ENCODE measurements around the gene LTA4H. TPM values are rescaled to one million over a fixed set of nuclear protein-coding genes. Genes with fewer than 3 reads are reported as not detected.

Gene LTA4H
- polyA plus RNA-seq, 1 donor (not counting 4 experiments of a cell fraction or from before 2014, with no cell fraction given) = 183 TPM

- TF ChIP-seq, protein P1, sequence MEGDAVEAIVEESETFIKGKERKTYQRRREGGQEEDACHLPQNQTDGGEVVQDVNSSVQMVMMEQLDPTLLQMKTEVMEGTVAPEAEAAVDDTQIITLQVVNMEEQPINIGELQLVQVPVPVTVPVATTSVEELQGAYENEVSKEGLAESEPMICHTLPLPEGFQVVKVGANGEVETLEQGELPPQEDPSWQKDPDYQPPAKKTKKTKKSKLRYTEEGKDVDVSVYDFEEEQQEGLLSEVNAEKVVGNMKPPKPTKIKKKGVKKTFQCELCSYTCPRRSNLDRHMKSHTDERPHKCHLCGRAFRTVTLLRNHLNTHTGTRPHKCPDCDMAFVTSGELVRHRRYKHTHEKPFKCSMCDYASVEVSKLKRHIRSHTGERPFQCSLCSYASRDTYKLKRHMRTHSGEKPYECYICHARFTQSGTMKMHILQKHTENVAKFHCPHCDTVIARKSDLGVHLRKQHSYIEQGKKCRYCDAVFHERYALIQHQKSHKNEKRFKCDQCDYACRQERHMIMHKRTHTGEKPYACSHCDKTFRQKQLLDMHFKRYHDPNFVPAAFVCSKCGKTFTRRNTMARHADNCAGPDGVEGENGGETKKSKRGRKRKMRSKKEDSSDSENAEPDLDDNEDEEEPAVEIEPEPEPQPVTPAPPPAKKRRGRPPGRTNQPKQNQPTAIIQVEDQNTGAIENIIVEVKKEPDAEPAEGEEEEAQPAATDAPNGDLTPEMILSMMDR (optimal IDR thresholded peaks at IDR 0.05 in 1 of 3, IDR thresholded peaks at IDR 0.05 in 1 of 3, conservative IDR thresholded peaks at IDR 0.05 in 1 of 3; ENCODE audit: extremely low read depth in 1 of 3, insufficient read depth in 2 of 3, low read length in 3 of 3) = no peak
- TF ChIP-seq EZH2 (IDR thresholded peaks at IDR 0.05; ENCODE audit: low read length) = no peak
- Histone ChIP-seq H3K27ac (ENCODE audit: control insufficient read depth, insufficient read depth, low read length) (no peak overlapping the region), H3K9ac (ENCODE audit: control insufficient read depth, extremely low read depth, insufficient read depth, low read length) (no peak overlapping the region), H3K4me3 (ENCODE audit: control insufficient read depth in 2 of 3, extremely low read depth in 1 of 3, insufficient read depth in 2 of 3, low read depth in 1 of 3, low read length in 3 of 3) (no peak overlapping the region), H4K20me1 (ENCODE audit: control insufficient read depth, extremely low read depth, insufficient read depth, low read length) (peaks cover 3% of the 10 kb centered on the region), H2AFZ (ENCODE audit: control insufficient read depth, low read length) (no peak overlapping the region), H3K9me3 (ENCODE audit: control insufficient read depth, low read depth, low read length) (no peaks in the 10 kb centered on the region), H3K9me1 (ENCODE audit: control insufficient read depth, extremely low read depth, insufficient read depth, low read length) (no peaks in the 10 kb centered on the region), H3K36me3 (ENCODE audit: control insufficient read depth in 2 of 2, extremely low read depth in 1 of 2, insufficient read depth in 2 of 2, low read length in 2 of 2) (peaks cover 0 to 17% of the 10 kb centered on the region in 2 experiments), H3K4me2 (ENCODE audit: control insufficient read depth, extremely low read depth, insufficient read depth, low read depth, low read length) (no peak overlapping the region), H3K4me1 (ENCODE audit: control insufficient read depth, extremely low read depth, insufficient read depth, low read length) (no peaks in the 10 kb centered on the region), H3K79me2 (ENCODE audit: control insufficient read depth, insufficient read depth, low read length) (no peaks in the 10 kb centered on the region), H3K27me3 (ENCODE audit: control insufficient read depth, extremely low read depth, insufficient read depth, low read length) (no peaks in the 10 kb centered on the region)
- FAIRE-seq = no peak
- no peak for DNase-seq (ENCODE audit: low read depth, low spot score)
- dilution Hi-C loops (cut with MboI; ENCODE audit: extremely low pct_ligation_motif_present, low sequenced_read_pairs) = no loop called here
Observed at GRCh38 chr12:96000858-96001257, 34.5 kb downstream of the LTA4H start.

DNA sequence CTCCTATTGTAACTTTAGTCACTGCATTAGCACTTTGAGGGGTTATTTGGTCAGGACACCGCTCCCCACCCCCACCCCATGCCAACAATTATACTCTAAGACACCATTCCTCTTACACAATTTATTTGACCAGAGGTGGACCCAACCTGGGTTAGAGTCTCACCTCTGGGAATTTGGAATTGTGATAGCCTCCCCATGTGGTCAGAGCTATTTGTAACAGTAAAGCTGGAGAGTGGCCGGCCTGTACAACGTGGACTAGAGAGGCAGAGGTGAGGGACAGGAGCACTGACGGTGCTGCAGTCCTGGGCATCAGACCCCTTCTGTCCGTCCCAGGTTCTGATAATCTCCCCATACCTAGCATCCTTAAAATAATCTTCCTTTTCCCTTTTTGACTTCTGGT, 35.9 kb downstream of the LTA4H start:
- dilution Hi-C loops (cut with MboI; ENCODE audit: extremely low pct_ligation_motif_present, low sequenced_read_pairs) = no loop called here

More for the DNA sequence above, 35.9 kb downstream of the LTA4H start:
- H2AFZ ChIP-seq (ENCODE audit: control insufficient read depth, low read length) = no peak overlapping the region
- FAIRE-seq (no peak), DNase-seq (ENCODE audit: low read depth, low spot score) (no peak)
- no peak for TF ChIP-seq EZH2 (IDR thresholded peaks at IDR 0.05; ENCODE audit: low read length)
- TF ChIP-seq, protein P1 (optimal IDR thresholded peaks at IDR 0.05 in 1 of 3, IDR thresholded peaks at IDR 0.05 in 1 of 3, conservative IDR thresholded peaks at IDR 0.05 in 1 of 3; ENCODE audit: extremely low read depth in 1 of 3, insufficient read depth in 2 of 3, low read length in 3 of 3) = no peak
- H3K4me1 ChIP-seq (ENCODE audit: control insufficient read depth, extremely low read depth, insufficient read depth, low read length) = no peaks in the 10 kb centered on the region
- no peak overlapping the region for H3K4me2 ChIP-seq (ENCODE audit: control insufficient read depth, extremely low read depth, insufficient read depth, low read depth, low read length)
- H3K9ac ChIP-seq (ENCODE audit: control insufficient read depth, extremely low read depth, insufficient read depth, low read length) = no peak overlapping the region
- H3K9me3 ChIP-seq (ENCODE audit: control insufficient read depth, low read depth, low read length) = no peaks in the 10 kb centered on the region
- H3K27me3 ChIP-seq (ENCODE audit: control insufficient read depth, extremely low read depth, insufficient read depth, low read length) = no peaks in the 10 kb centered on the region
- peaks cover 0 to 12% of the 10 kb centered on the region in 2 experiments for H3K36me3 ChIP-seq (ENCODE audit: control insufficient read depth in 2 of 2, extremely low read depth in 1 of 2, insufficient read depth in 2 of 2, low read length in 2 of 2)
- H4K20me1 ChIP-seq (ENCODE audit: control insufficient read depth, extremely low read depth, insufficient read depth, low read length) = peaks cover 3% of the 10 kb centered on the region
- H3K27ac ChIP-seq (ENCODE audit: control insufficient read depth, insufficient read depth, low read length) = no peak overlapping the region
- H3K9me1 ChIP-seq (ENCODE audit: control insufficient read depth, extremely low read depth, insufficient read depth, low read length) = no peaks in the 10 kb centered on the region
- no peaks in the 10 kb centered on the region for H3K79me2 ChIP-seq (ENCODE audit: control insufficient read depth, insufficient read depth, low read length)
- H3K4me3 ChIP-seq (ENCODE audit: control insufficient read depth in 2 of 3, extremely low read depth in 1 of 3, insufficient read depth in 2 of 3, low read depth in 1 of 3, low read length in 3 of 3) = no peak overlapping the region
